Activated naive CD4-positive, alpha-beta T cell treated with anti-CD3 and anti-CD28 coated beads for 36 hours (primary cell): ENCODE measurements around the gene ATP13A5. TPM values are rescaled to one million over a fixed set of nuclear protein-coding genes. Genes with fewer than 3 reads are reported as not detected.

Source experiments
- CTCF ChIA-PET: fragments of 350-600 bp; sonication (Branson Sonifier 250); formaldehyde crosslinking; loops from one replicate; lab custom pipeline; 2021; ENCODE audit warnings: antibody characterized with exemption; lab: Charles Lee
- DNase-seq: peaks from one replicate; pipeline ENCODE4 v3.0.0-alpha.2; 2020
- H3K27ac Mint-ChIP-seq: one replicate; pipeline ENCODE4 v1.8.0; 2021; ENCODE audit warnings: mild to moderate bottlenecking, mixed read lengths
- H3K27me3 Mint-ChIP-seq: one replicate; pipeline ENCODE4 v1.8.0; 2021; ENCODE audit warnings: low read depth, mixed read lengths
- H3K36me3 Mint-ChIP-seq: one replicate; pipeline ENCODE4 v1.8.0; 2021; ENCODE audit warnings: low read depth, mixed read lengths
- H3K4me1 Mint-ChIP-seq: one replicate; pipeline ENCODE4 v1.8.0; 2021; ENCODE audit warnings: low read depth, mixed read lengths
- H3K4me3 Mint-ChIP-seq: one replicate; pipeline ENCODE4 v1.8.0; 2021; ENCODE audit warnings: mild to moderate bottlenecking, moderate library complexity, mixed read lengths
- H3K9me3 Mint-ChIP-seq: one replicate; pipeline ENCODE4 v1.8.0; 2021; ENCODE audit warnings: mixed read lengths
- intact Hi-C: fragments of 100-400 bp; cut with micrococcal nuclease; formaldehyde crosslinking; loops from one replicate; pipeline ENCODE4 v1.15.1; 2023
- total RNA-seq, 2 experiments: library from RNA; stranded (reverse); gene quantifications; one replicate each; pipeline ENCODE4 v1.2.3, GENCODE V29; 2021

The ATP13A5 gene
- total RNA-seq, 2 experiments from 2014 or later, result not detected

- intact Hi-C loops, result no loop called here
- CTCF ChIA-PET, result no interaction called here
- Mint-ChIP-seq H3K9me3 (peaks cover 11% of the 10 kb centered on the region), H3K27me3 (peaks cover 5% of the 10 kb centered on the region), H3K4me3 (no peak overlapping the region), H3K27ac (no peak overlapping the region), H3K36me3 (no peaks in the 10 kb centered on the region), H3K4me1 (no peaks in the 10 kb centered on the region)
- no peak for DNase-seq
These were observed 86.2 kb downstream of the ATP13A5 start for GRCh38 chr3:193292386-193292785.

- DNase-seq, result no peak
- peaks cover 5% of the 10 kb centered on the region for H3K27me3 Mint-ChIP-seq
- intact Hi-C loops, result no loop called here
- no peak overlapping the region for H3K27ac Mint-ChIP-seq
- CTCF ChIA-PET, result no interaction called here
- H3K4me3 Mint-ChIP-seq, result no peak overlapping the region
- H3K36me3 Mint-ChIP-seq, result no peaks in the 10 kb centered on the region
- H3K4me1 Mint-ChIP-seq, result no peaks in the 10 kb centered on the region
- peaks cover 2% of the 10 kb centered on the region for H3K9me3 Mint-ChIP-seq
These were observed 107.3 kb downstream of the ATP13A5 start for GRCh38 chr3:193271101-193271840.

DNA sequence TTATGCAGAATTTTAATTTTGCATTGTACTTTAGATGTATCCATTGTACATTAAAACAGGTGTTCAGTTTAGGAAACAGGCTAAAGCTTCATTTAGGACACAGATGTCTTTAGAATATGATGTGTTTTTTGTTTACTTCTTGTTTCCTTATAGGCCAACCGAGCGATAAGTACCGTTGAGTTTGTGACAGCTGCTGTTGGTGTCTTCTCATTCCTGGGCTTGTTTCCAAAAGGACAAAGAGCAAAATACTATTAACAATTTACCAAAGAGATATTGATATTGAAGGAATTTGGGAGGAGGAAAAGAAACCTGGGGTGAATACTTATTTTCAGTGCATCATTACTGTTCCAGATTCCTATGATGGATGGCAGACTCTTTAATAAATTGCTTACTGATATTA is 108.1 kb downstream of the ATP13A5 start:
- peaks cover 5% of the 10 kb centered on the region for H3K27me3 Mint-ChIP-seq
- peaks cover 2% of the 10 kb centered on the region for H3K9me3 Mint-ChIP-seq
- CTCF ChIA-PET, result no interaction called here
- H3K27ac Mint-ChIP-seq, result no peak overlapping the region
- DNase-seq, result no peak
- H3K4me3 Mint-ChIP-seq, result no peak overlapping the region
- intact Hi-C loops, result no loop called here
- H3K36me3 Mint-ChIP-seq, result no peaks in the 10 kb centered on the region
- H3K4me1 Mint-ChIP-seq, result no peaks in the 10 kb centered on the region

DNA sequence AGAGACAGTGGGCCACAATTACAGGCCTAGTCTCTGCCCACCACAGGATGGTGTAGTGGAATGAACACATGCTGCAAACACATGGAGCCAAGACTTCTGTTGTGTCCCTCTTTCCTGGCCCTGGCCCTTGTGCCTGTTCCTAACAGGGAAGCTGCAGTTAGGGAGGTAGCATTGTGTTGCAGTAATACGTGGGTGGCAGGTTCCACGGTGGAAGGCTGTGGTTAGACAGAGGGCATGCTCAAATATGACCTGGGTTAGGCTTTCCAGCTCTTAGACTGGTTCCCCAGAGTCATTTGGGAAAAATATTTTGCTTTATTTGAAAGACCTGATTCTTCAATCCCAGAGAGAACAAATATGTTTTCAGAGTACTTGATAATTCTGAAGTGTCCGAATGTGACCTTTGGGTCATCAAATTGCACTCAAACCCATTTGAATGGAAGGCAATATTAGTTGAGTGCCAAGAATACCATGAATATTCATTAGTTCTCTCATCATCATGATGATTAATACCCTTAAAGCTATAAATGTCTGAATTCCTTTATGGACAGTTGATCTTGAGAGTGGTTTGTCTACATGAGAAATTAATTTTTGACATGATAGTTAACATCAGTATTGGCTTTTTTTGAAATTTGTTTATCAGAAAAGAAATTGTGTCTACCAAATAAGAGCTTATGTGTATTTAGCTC is 109.1 kb downstream of the ATP13A5 start:
- H3K4me3 Mint-ChIP-seq, result no peak overlapping the region
- peaks cover 2% of the 10 kb centered on the region for H3K9me3 Mint-ChIP-seq
- DNase-seq, result no peak
- no peaks in the 10 kb centered on the region for H3K4me1 Mint-ChIP-seq
- H3K36me3 Mint-ChIP-seq, result no peaks in the 10 kb centered on the region
- peaks cover 5% of the 10 kb centered on the region for H3K27me3 Mint-ChIP-seq
- CTCF ChIA-PET, result no interaction called here
- intact Hi-C loops, result no loop called here
- H3K27ac Mint-ChIP-seq, result no peak overlapping the region

DNA sequence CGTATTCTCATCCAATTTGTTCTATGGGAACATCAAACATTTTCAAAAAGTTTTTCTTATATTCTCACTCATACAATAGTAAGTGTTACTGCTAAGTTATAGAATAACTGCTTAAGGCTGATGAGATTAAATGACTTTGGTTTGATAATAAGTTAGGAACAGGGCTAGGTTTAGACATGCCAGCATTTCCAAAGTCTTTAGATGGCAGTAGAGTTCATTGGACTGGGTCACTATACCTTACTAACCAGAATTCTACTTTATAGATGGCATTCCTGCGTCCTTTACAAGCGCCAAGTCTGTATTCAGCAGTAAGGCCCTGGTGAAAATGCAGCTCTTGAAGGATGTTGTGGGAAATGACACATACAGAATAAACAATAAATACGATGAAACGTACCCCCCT is 115.8 kb downstream of the ATP13A5 start:
- Mint-ChIP-seq H3K27me3 (peaks cover 1% of the 10 kb centered on the region), H3K9me3 (peaks cover 2% of the 10 kb centered on the region), H3K4me1 (no peaks in the 10 kb centered on the region), H3K27ac (no peak overlapping the region), H3K36me3 (no peaks in the 10 kb centered on the region), H3K4me3 (no peak overlapping the region)
- DNase-seq, result no peak
- intact Hi-C loops, result no loop called here
- CTCF ChIA-PET, result no interaction called here

- CTCF ChIA-PET, result no interaction called here
- Mint-ChIP-seq H3K27ac (no peak overlapping the region), H3K4me3 (no peak overlapping the region), H3K36me3 (no peaks in the 10 kb centered on the region), H3K27me3 (peaks cover 5% of the 10 kb centered on the region), H3K4me1 (no peaks in the 10 kb centered on the region), H3K9me3 (peaks cover 2% of the 10 kb centered on the region)
- intact Hi-C loops, result no loop called here
- DNase-seq, result no peak
These were observed 116.6 kb downstream of the ATP13A5 start for GRCh38 chr3:193261970-193262369.

- CTCF ChIA-PET, result interaction anchor here (0.6 kb wide), 1 partner anchor 38 kb away, joined by 3 read pairs; no protein-coding TSS in a partner anchor
- Mint-ChIP-seq H3K27ac (no peak overlapping the region), H3K4me1 (no peaks in the 10 kb centered on the region), H3K9me3 (peaks cover 20% of the 10 kb centered on the region), H3K36me3 (peaks cover under 1% of the 10 kb centered on the region), H3K27me3 (peaks cover 13% of the 10 kb centered on the region), H3K4me3 (no peak overlapping the region)
- no peak for DNase-seq
- intact Hi-C loops, result no loop called here
These were observed 124.4 kb downstream of the ATP13A5 start for GRCh38 chr3:193253986-193254660.

DNA sequence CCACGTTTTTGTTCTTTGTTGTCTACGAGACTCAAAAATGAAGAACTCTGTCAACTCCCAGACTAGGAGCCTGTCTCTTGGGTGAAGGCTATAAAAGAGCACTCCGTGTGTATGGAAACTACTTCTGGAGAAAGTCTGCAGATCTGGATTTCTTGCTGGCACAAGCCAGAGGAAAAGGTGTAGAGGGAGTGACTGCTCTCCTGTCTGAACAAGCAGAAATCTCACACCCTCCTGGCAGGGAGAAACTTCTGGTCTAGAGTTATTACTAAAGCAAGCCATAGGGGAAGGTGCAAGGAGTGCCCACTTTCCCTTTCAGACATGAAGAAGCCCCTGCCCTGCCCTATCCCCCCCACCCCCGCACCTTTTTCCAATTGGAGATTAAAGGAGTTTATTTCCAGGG is 128.1 kb downstream of the ATP13A5 start:
- Mint-ChIP-seq H3K27ac (no peak overlapping the region), H3K9me3 (peaks cover 32% of the 10 kb centered on the region), H3K4me3 (no peak overlapping the region), H3K27me3 (peaks cover 5% of the 10 kb centered on the region), H3K4me1 (no peaks in the 10 kb centered on the region), H3K36me3 (peaks cover 2% of the 10 kb centered on the region)
- intact Hi-C loops, result no loop called here
- CTCF ChIA-PET, result no interaction called here
- no peak for DNase-seq

DNA sequence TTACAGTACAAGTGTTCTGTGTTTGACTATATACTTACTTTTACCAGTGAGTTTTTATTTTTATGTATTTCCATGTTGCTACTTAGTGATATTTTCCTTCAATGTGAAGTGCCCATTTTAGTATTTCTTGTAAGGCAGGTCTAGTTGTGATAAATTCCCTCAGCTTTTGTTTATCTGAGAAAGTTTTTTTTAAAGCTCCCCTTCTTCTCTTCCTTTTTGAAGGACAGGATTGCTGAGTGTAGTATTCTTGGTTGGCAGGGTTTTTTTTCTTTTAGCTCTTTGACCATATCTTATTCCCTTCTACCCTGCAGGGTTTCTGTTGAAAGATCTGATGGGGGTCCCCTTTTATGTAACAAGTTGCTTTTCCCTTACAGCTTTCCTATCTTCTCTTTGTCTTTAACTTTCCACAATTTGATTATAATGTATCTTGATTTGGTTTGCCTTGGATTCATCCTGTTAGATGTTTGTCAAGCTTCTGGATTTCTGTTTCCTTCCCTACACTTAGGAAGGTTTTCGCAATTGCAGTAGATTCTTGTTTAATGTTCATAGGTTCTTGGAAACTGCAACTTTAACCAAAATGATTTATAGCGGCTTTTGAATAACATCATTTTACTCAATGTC is 129.6 kb downstream of the ATP13A5 start:
- H3K4me3 Mint-ChIP-seq, result no peak overlapping the region
- no peak for DNase-seq
- no peak overlapping the region for H3K27ac Mint-ChIP-seq
- intact Hi-C loops, result no loop called here
- CTCF ChIA-PET, result no interaction called here
- H3K4me1 Mint-ChIP-seq, result no peaks in the 10 kb centered on the region
- peaks cover 32% of the 10 kb centered on the region for H3K9me3 Mint-ChIP-seq
- H3K36me3 Mint-ChIP-seq, result peaks cover 2% of the 10 kb centered on the region
- peaks cover 5% of the 10 kb centered on the region for H3K27me3 Mint-ChIP-seq

DNA sequence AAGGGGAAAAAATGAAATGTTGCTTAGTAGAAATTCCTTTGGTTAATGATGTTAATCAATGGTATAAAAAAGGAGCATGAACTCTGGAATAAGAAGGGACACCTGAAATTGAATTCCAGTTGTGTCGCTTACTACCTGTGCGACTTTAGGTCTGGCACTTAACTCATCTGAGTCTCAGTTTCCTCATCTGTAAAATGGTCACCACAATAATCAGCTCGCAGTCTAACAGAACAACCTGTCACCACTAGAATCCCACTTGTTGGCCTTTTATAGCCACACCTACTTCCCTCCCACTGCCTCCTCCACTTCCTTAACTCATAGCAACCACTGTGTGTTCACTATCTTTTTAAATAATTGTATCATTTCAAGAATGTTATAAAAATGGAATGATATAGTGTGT is 135.0 kb downstream of the ATP13A5 start:
- H3K27ac Mint-ChIP-seq, result no peak overlapping the region
- H3K4me1 Mint-ChIP-seq, result peaks cover 3% of the 10 kb centered on the region
- peaks cover 31% of the 10 kb centered on the region for H3K27me3 Mint-ChIP-seq
- no peaks in the 10 kb centered on the region for H3K36me3 Mint-ChIP-seq
- peaks cover 9% of the 10 kb centered on the region for H3K9me3 Mint-ChIP-seq
- no peak for DNase-seq
- H3K4me3 Mint-ChIP-seq, result no peak overlapping the region
- intact Hi-C loops, result no loop called here
- CTCF ChIA-PET, result no interaction called here

DNA sequence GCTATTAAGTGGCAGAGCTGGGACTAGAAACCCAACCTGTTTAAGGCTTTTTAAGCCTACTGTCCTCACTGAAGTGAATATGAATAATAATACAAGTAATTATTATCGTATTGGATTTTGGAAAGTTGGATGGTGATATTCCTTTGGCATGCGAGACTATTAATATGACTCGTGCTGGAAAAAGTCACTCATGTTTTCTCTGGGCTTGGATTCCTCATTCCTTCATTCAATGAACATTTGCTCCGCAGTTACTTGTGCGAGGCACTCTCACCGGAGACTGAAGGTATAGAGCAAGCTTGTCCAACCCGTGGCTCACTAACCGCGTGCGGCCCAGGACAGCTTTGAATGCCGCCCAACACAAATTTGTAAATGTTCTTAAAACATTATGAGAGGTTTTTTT is 136.8 kb downstream of the ATP13A5 start:
- no peak overlapping the region for H3K27ac Mint-ChIP-seq
- CTCF ChIA-PET, result no interaction called here
- peaks cover 34% of the 10 kb centered on the region for H3K27me3 Mint-ChIP-seq
- no peak overlapping the region for H3K4me3 Mint-ChIP-seq
- intact Hi-C loops, result no loop called here
- H3K9me3 Mint-ChIP-seq, result peaks cover 2% of the 10 kb centered on the region
- DNase-seq, result no peak
- no peaks in the 10 kb centered on the region for H3K36me3 Mint-ChIP-seq
- peaks cover 3% of the 10 kb centered on the region for H3K4me1 Mint-ChIP-seq

DNA sequence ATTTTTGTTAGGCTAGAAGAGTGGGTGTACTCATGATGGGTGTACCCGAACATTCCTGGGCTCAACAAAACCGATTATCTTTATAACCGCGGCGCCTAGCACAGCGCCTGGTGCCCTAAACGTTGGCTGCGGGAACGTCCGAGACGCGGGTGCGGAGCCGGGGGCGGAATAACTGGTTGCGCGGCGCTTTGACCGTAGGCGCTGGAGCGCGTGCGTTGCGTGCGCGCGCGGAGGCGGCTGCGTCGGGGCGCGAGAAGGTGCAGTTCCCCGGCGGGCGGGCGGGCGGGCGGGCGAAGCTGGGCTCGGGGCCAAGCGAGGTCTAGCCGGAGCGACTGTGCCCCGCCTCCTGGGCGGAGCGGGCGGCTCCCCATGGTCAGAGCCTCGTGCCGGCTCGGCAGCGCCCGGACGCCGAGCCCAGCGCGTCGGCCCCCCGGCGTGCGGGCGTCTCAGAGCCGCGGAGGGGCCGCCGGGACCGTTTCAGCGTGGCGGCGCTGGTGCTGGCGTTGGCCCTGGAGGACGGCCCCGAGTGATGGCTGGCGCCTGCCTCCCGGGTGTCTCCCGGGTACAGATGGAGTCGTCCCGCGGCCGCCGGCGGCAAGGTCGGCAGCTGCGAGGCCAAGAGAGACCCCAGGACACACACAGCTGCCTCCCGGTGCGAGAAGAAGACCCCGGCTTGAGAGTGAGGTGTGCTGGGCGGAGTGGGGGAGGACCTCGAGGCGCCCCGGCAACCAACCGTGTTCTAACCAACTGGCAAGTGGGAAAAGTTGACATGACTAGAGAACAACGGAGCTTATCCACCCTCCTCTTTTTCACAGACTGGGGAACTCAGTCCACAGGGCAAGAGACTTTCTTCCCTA is 137.5 kb downstream of the ATP13A5 start, which contains the start of gene PLAAT1:
Gene PLAAT1, plus strand, starts transcription at position 373 of the 857 bp plus-strand sequence. CDS start 14,429 bp downstream, outside the sequence.
- H3K4me1 Mint-ChIP-seq, result peaks cover 3% of the 10 kb centered on the region
- peak; percentile 13 for DNase-seq

More for the DNA sequence above, 137.5 kb downstream of the ATP13A5 start, which contains the start of gene PLAAT1:
- peaks cover 34% of the 10 kb centered on the region for H3K27me3 Mint-ChIP-seq
- CTCF ChIA-PET, result no interaction called here
- intact Hi-C loops, result no loop called here
- H3K4me3 Mint-ChIP-seq, result peak within 1 kb of the TSS; percentile 45
- H3K27ac Mint-ChIP-seq, result no peak within 1 kb of the TSS
- peaks cover 2% of the 10 kb centered on the region for H3K9me3 Mint-ChIP-seq
- H3K36me3 Mint-ChIP-seq, result no peaks in the 10 kb centered on the region
